ENCODE data around the gene OSMR.

Gene OSMR

GRCh38 chr5:38879078-38879460 is 33.3 kb downstream of the OSMR start:
- TF ChIP-seq CTCF (IDR thresholded peaks at IDR 0.05): no peak
- Mint-ChIP-seq H3K4me3 (no peak overlapping the region), H3K36me3 (ENCODE audit: low read depth) (peaks cover 5% of the 10 kb centered on the region)

DNA sequence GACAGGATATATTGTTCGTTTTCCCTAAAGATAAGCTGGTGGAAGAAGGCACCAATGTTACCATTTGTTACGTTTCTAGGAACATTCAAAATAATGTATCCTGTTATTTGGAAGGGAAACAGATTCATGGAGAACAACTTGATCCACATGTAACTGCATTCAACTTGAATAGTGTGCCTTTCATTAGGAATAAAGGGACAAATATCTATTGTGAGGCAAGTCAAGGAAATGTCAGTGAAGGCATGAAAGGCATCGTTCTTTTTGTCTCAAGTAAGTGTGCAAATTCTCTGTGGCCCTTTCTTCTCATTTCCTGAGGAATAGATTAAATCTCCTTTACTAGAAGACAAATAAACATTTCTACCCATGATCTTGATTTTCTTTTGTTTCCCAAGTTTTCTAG is 38.0 kb downstream of the OSMR start:
- Mint-ChIP-seq H3K27ac (no peak overlapping the region), H3K9me3 (no peaks in the 10 kb centered on the region), H3K27me3 (ENCODE audit: low read depth, poor library complexity) (peaks cover 4% of the 10 kb centered on the region), H3K4me3 (no peak overlapping the region), H3K36me3 (ENCODE audit: low read depth) (no peaks in the 10 kb centered on the region), H3K4me1 (peaks cover 11% of the 10 kb centered on the region)
- no peak for TF ChIP-seq CTCF (IDR thresholded peaks at IDR 0.05)
- no peak for DNase-seq

More at GRCh38 chr5:38879078-38879460, 33.3 kb downstream of the OSMR start:
- Mint-ChIP-seq H3K27me3 (ENCODE audit: low read depth, poor library complexity) (peaks cover 4% of the 10 kb centered on the region), H3K4me1 (peaks cover 14% of the 10 kb centered on the region), H3K9me3 (no peaks in the 10 kb centered on the region), H3K27ac (peak overlapping the region; percentile 47)
- DNase-seq: no peak

- H3K4me1 Mint-ChIP-seq: peaks cover 9% of the 10 kb centered on the region
- peaks cover 4% of the 10 kb centered on the region for H3K27me3 Mint-ChIP-seq (ENCODE audit: low read depth, poor library complexity)
- H3K4me3 Mint-ChIP-seq: no peak overlapping the region
- TF ChIP-seq CTCF (IDR thresholded peaks at IDR 0.05): no peak
- H3K27ac Mint-ChIP-seq: no peak overlapping the region
- no peaks in the 10 kb centered on the region for H3K9me3 Mint-ChIP-seq
- DNase-seq: no peak
- H3K36me3 Mint-ChIP-seq (ENCODE audit: low read depth): no peaks in the 10 kb centered on the region
Observed at GRCh38 chr5:38885208-38885607, 39.4 kb downstream of the OSMR start.

GRCh38 chr5:38888041-38888440 is 42.2 kb downstream of the OSMR start:
- H3K9me3 Mint-ChIP-seq: no peaks in the 10 kb centered on the region
- peaks cover 5% of the 10 kb centered on the region for H3K27me3 Mint-ChIP-seq (ENCODE audit: low read depth, poor library complexity)
- no peak for DNase-seq
- no peak for TF ChIP-seq CTCF (IDR thresholded peaks at IDR 0.05)
- no peaks in the 10 kb centered on the region for H3K36me3 Mint-ChIP-seq (ENCODE audit: low read depth)
- peaks cover 4% of the 10 kb centered on the region for H3K4me1 Mint-ChIP-seq
- no peak overlapping the region for H3K4me3 Mint-ChIP-seq
- no peak overlapping the region for H3K27ac Mint-ChIP-seq

DNA sequence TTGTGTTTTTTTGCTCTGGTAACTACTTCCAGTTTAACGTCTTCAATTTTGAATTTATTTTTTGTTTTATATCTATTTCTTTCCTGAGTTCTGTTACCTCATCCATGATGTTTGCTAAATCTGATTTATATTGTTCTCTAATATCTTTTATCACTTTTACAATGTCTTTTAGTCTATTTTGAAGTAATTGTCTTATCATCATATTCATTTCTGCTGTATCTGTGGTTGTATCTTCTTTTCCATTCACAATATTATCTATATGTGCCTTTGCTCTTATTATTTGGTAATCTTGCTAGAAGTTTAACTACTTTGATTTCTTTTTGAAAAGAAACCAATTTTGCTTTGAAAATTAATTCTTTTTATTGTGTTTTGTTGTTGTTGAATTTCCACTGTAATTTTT is 43.6 kb downstream of the OSMR start:
- H3K4me3 Mint-ChIP-seq: no peak overlapping the region
- peaks cover 4% of the 10 kb centered on the region for H3K4me1 Mint-ChIP-seq
- no peaks in the 10 kb centered on the region for H3K36me3 Mint-ChIP-seq (ENCODE audit: low read depth)
- no peak for DNase-seq
- peaks cover 9% of the 10 kb centered on the region for H3K9me3 Mint-ChIP-seq
- TF ChIP-seq CTCF (IDR thresholded peaks at IDR 0.05): no peak
- no peak overlapping the region for H3K27ac Mint-ChIP-seq
- peaks cover 2% of the 10 kb centered on the region for H3K27me3 Mint-ChIP-seq (ENCODE audit: low read depth, poor library complexity)

GRCh38 chr5:38891563-38891962 is 45.8 kb downstream of the OSMR start:
- no peak for DNase-seq
- no peak overlapping the region for H3K27ac Mint-ChIP-seq
- TF ChIP-seq CTCF (IDR thresholded peaks at IDR 0.05): no peak
- H3K4me1 Mint-ChIP-seq: peaks cover 4% of the 10 kb centered on the region
- no peaks in the 10 kb centered on the region for H3K36me3 Mint-ChIP-seq (ENCODE audit: low read depth)
- H3K4me3 Mint-ChIP-seq: no peak overlapping the region
- peaks cover 2% of the 10 kb centered on the region for H3K27me3 Mint-ChIP-seq (ENCODE audit: low read depth, poor library complexity)
- H3K9me3 Mint-ChIP-seq: peaks cover 29% of the 10 kb centered on the region
